Measurements from ENCODE around the gene MNAT1.

The MNAT1 gene

DNA sequence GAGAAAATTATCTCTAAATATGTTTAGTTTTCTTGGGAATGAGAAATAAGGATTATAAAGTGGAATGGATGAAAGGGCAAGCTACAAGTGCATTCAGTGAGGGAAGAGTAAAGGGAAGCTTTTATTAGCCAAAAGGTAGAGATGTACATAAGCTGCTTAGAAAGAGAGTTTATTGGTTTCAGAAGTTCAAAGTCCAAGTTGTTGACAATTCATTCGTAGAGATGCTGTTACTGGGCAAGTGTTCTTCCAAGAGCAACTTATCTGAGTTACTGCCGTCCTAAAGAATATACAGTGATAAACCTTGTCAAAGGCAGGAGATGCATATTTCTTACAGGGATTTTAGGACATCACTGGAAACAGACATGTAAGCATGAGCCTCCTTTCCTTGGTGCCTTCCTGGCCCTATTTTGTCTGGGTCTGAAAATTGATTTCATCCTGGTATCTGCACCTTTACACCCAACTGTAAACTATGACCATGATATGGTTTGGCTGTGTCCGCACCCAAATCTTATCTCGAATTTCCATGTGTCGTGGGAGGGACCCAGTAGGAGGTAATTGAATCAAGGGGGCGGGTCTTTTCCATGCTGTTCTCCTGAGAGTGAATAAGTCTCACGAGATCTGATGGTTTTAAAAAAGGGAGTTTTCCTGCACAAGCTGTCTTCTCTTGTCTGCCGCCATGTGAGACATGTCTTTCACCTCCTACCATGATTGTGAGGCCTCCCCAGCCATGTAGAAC, 199.5 kb downstream of the MNAT1 start:
- no peak overlapping the region for H3K27ac Mint-ChIP-seq
- DNase-seq (ENCODE audit: low spot score in 2 of 2) (no peak), ATAC-seq (no peak)
- H3K4me1 Mint-ChIP-seq: peaks cover 3% of the 10 kb centered on the region
- no peak overlapping the region for H3K4me3 Mint-ChIP-seq
- H3K9me3 Mint-ChIP-seq: no peaks in the 10 kb centered on the region
- no peaks in the 10 kb centered on the region for H3K36me3 Mint-ChIP-seq

DNA sequence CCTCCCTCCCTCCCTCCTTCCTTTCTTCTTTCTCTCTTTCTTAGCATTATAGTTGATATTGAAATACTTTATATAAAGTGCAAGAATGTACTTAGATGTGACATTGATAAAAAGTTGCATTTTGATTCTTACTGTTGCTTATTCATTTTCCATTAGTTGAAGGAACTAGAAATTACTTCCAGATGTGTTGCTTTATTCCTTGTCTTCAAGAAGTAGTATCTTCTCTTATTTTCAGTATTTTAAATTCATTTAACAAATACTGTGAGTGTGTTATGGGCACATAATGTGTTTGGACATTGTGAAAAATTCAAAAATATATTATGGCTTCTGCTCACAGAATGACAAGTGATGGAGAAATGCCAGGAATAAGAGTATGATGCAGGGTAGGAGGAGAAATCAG, 200.8 kb downstream of the MNAT1 start:
- no peak overlapping the region for H3K27ac Mint-ChIP-seq
- H3K9me3 Mint-ChIP-seq: no peaks in the 10 kb centered on the region
- no peak overlapping the region for H3K4me3 Mint-ChIP-seq
- no peak for ATAC-seq
- DNase-seq (ENCODE audit: low spot score in 2 of 2): no peak
- H3K36me3 Mint-ChIP-seq: no peaks in the 10 kb centered on the region
- H3K4me1 Mint-ChIP-seq: peaks cover 9% of the 10 kb centered on the region

DNA sequence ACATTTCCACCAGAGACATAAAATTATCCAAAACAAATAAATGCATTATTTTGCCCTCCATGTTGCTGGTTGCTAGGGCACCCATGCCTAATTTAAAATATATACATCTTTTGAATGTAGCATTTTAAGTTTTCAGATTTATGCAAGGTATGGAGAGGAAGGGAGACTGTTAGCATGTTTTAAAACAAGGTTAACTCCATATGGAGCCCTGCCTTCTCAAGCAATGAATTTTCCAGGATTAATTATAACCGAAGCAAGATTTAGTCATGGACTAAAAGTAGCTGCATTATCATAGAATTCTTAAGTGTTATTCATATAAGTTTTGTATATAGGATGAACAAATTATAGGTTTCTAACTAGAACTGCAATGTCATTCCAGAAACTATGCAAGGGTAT, 209.1 kb downstream of the MNAT1 start:
- H3K9me3 Mint-ChIP-seq: peaks cover 2% of the 10 kb centered on the region
- peaks cover 27% of the 10 kb centered on the region for H3K4me1 Mint-ChIP-seq
- ATAC-seq: no peak
- no peak overlapping the region for H3K27ac Mint-ChIP-seq
- no peak for DNase-seq (ENCODE audit: low spot score in 2 of 2)
- H3K36me3 Mint-ChIP-seq: peaks cover 9% of the 10 kb centered on the region
- no peak overlapping the region for H3K4me3 Mint-ChIP-seq

DNA sequence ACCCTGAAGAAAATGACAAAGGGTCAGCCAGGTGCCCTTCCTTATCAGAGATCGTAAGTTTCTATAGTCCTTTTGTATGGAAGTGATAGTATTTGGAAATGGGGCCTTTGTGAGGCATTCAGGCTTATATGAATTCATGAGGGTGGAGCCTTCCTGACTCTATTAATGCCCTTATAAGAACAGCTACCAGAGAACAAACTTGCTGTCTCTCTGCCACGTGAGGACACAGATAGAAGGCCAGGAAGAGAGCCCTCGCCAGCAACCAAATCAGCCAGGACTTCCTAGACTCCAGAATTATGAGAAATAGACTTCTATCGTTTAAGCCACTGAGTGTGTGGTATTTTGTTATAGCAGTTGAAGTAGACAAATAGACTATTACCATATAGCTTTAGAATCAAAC, 209.6 kb downstream of the MNAT1 start:
- Mint-ChIP-seq H3K36me3 (peaks cover 9% of the 10 kb centered on the region), H3K4me3 (no peak overlapping the region), H3K27ac (no peak overlapping the region), H3K4me1 (peaks cover 23% of the 10 kb centered on the region), H3K9me3 (peaks cover 2% of the 10 kb centered on the region)
- DNase-seq (ENCODE audit: low spot score in 2 of 2): no peak
- ATAC-seq: no peak

DNA sequence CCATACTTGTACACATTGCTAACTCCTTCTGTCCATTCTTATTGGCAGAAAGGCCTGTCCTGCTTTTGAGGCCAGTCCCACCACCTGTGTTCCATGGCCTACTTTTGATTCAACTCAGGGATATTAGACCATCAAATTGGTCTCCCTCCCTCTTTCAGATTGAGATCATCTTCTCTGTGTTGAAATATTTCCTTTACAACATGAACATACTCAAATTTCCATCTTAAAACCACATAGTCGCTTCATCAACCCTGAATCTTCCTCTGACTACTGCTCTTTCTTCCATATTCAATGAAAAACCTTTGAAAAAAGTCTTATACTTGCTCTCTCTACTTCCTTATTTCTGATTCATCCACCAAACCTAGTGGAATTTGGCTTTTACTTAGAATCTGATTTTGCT, 211.4 kb downstream of the MNAT1 start:
- Mint-ChIP-seq H3K4me3 (peak overlapping the region; percentile 15), H3K4me1 (peaks cover 18% of the 10 kb centered on the region), H3K36me3 (peaks cover 9% of the 10 kb centered on the region), H3K27ac (peak overlapping the region; percentile 5), H3K9me3 (peaks cover 2% of the 10 kb centered on the region)
- ATAC-seq: peak; percentile 92
- no peak for DNase-seq (ENCODE audit: low spot score in 2 of 2)

DNA sequence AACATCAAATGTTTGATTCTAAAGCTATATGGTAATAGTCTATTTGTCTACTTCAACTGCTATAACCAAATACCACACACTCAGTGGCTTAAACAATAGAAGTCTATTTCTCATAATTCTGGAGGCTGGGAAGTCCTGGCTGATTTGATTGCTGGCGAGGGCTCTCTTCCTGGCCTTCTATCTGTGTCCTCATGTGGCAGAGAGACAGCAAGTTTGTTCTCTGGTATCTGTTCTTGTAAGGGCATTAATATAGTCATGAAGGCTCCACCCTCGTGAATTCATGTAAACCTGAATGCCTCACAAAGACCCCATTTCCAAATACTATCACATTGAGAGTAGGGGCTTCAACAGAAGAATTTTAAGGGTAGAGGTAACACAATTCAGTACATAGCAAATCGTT, 212.2 kb downstream of the MNAT1 start:
- Mint-ChIP-seq H3K4me3 (peak overlapping the region; percentile 15), H3K36me3 (peaks cover 9% of the 10 kb centered on the region), H3K27ac (peak overlapping the region; percentile 5), H3K9me3 (peaks cover 2% of the 10 kb centered on the region), H3K4me1 (peaks cover 18% of the 10 kb centered on the region)
- ATAC-seq (no peak), DNase-seq (ENCODE audit: low spot score in 2 of 2) (no peak)

DNA sequence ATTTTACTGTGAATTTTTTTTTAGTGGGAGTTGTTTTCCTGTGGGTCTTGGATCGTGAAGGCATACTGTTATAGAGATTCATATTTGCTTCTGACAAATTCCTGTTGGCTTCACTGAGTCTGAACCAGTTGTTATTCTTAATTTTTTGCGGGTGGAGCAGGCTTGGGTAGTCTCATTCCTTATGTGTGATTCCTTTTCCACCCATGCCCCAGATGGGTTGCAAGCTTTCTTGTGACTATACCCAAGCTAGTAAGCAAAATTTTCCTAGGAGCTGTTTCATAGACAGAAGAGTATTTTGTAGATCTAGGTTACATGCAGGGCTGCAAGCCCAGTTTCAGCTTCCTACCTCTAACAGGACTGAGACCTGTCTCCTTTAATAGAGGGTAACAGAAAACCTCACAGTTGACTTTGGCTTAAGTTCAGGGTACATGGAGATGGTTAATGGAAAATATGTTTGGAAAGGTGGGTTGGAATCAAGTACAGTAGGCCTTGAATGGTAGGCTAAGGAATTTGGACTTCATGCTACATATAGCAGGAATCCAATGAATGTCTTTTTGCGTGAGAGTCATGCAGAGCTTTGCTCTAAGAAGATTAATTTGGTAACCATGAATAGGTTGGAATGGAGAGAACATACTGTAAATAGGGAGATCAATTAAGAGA, 217.3 kb downstream of the MNAT1 start:
- Mint-ChIP-seq H3K36me3 (no peaks in the 10 kb centered on the region), H3K27ac (no peak overlapping the region), H3K4me3 (no peak overlapping the region), H3K9me3 (peaks cover 8% of the 10 kb centered on the region), H3K4me1 (peaks cover 12% of the 10 kb centered on the region)
- no peak for DNase-seq (ENCODE audit: low spot score in 2 of 2)
- no peak for ATAC-seq

DNA sequence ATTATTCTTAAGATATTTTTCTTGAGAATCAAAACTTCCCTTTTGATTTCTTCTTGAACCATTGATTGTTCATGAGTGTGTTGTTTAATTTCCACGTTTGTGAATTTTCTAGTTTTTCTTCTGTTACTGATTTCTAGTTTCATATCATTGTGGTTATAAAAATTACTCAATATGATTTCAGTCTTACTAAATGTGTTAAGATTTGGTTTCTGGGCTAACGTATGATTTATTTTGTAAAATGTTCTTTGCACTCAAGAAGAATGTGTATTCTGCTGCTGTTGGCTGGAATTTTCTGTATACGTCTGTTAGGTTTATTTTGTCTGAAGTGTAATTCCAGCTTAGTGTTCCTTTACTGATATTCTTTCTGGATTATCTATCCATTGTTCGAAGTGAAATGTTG, 221.6 kb downstream of the MNAT1 start:
- H3K9me3 Mint-ChIP-seq: peaks cover 25% of the 10 kb centered on the region
- ATAC-seq (peak; percentile 78), DNase-seq (ENCODE audit: low spot score in 2 of 2) (no peak)
- H3K4me1 Mint-ChIP-seq: peaks cover 15% of the 10 kb centered on the region
- peaks cover 10% of the 10 kb centered on the region for H3K36me3 Mint-ChIP-seq
- H3K4me3 Mint-ChIP-seq: no peak overlapping the region
- H3K27ac Mint-ChIP-seq: peak overlapping the region; percentile 21

DNA sequence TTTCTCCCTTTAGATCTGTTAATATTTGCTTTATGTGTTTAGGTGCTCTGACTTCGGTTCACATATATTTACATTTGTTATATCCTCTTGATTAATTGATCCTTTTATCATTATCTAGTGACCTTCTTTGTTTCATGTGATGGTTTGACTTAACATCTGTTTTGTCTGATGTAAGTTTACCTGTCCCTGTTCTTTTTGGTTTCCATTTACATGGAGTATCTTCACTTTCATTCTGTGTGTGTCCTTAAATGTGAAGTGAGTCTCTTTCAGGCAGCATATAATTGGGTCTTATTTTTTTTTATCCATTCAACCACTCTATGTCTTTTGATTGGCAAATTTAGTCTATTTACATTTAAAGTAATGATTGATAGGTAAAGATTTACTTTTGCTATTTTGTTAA, 222.1 kb downstream of the MNAT1 start:
- peak overlapping the region; percentile 21 for H3K27ac Mint-ChIP-seq

DNA sequence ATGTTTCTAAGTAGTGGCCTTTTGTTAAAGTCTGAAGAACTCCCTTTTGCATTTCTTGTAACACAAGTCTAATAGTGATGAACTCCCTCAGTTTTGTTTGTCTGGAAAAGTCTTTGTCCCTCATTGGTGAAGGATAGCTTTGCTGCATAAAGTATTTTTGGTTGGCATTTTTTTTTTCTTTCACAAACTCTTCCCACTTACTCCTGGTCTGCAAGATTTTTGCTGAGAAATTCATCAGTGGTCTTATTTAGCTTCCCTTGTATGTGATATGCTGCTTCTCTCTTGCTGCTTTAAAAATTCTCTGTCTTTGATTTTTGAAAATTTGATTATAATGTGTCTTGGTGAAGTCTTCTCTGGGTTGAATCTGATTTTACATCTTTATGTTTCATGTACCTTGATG, 223.6 kb downstream of the MNAT1 start:
- peaks cover 15% of the 10 kb centered on the region for H3K4me1 Mint-ChIP-seq
- ATAC-seq (no peak), DNase-seq (ENCODE audit: low spot score in 2 of 2) (no peak)
- H3K36me3 Mint-ChIP-seq: peaks cover 10% of the 10 kb centered on the region
- no peak overlapping the region for H3K27ac Mint-ChIP-seq
- no peak overlapping the region for H3K4me3 Mint-ChIP-seq
- H3K9me3 Mint-ChIP-seq: peaks cover 25% of the 10 kb centered on the region

More for the DNA sequence above, 222.1 kb downstream of the MNAT1 start:
- DNase-seq (ENCODE audit: low spot score in 2 of 2): no peak
- ATAC-seq: no peak
- H3K4me3 Mint-ChIP-seq: no peak overlapping the region
- H3K9me3 Mint-ChIP-seq: peaks cover 25% of the 10 kb centered on the region
- H3K36me3 Mint-ChIP-seq: peaks cover 10% of the 10 kb centered on the region
- peaks cover 15% of the 10 kb centered on the region for H3K4me1 Mint-ChIP-seq

DNA sequence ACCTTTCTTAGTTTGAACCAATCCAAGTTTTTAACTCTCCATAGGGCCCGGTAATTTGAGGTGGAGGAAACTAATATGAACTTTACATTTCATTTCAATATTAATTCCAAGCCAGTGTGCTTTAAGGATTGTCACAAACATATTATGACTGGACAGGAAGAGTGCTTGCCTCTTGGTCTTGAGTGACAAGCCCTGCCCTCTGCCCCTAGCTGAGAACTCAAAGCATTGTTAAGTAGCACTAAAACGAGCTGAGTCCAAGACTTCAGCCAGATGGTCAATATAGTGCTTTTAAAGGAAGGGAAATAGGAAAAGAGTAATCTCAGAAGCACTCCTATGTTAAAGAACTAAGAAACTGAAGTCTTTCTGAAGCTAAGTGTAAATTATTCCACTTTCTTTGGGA, 229.2 kb downstream of the MNAT1 start:
- ATAC-seq: no peak
- H3K4me1 Mint-ChIP-seq: peaks cover 11% of the 10 kb centered on the region
- H3K9me3 Mint-ChIP-seq: peaks cover 10% of the 10 kb centered on the region
- DNase-seq (ENCODE audit: low spot score in 2 of 2): no peak
- H3K36me3 Mint-ChIP-seq: peaks cover 1% of the 10 kb centered on the region
- no peak overlapping the region for H3K4me3 Mint-ChIP-seq
- H3K27ac Mint-ChIP-seq: no peak overlapping the region

DNA sequence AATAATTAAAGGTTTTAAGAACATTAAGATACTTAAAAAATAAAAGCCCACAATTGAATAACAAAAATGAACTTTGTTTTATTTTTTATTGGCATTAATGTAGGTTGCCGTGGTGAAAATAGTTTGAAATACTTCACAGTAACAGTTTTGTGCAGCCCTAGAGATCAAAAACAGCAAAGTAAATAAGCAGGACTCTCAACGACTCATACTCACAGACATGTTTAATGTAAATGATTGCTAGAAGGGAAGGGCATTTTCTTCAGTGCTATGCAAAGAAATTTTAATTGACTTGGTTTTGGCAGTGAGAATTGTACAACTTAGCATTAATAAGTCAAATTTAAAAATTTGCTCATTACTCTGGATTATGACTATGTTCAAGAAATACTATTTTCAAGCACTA, 230.3 kb downstream of the MNAT1 start:
- H3K36me3 Mint-ChIP-seq: no peaks in the 10 kb centered on the region
- no peak for ATAC-seq
- peaks cover 5% of the 10 kb centered on the region for H3K9me3 Mint-ChIP-seq
- H3K4me3 Mint-ChIP-seq: no peak overlapping the region
- H3K4me1 Mint-ChIP-seq: peaks cover 11% of the 10 kb centered on the region
- no peak overlapping the region for H3K27ac Mint-ChIP-seq
- DNase-seq (ENCODE audit: low spot score in 2 of 2): no peak

DNA sequence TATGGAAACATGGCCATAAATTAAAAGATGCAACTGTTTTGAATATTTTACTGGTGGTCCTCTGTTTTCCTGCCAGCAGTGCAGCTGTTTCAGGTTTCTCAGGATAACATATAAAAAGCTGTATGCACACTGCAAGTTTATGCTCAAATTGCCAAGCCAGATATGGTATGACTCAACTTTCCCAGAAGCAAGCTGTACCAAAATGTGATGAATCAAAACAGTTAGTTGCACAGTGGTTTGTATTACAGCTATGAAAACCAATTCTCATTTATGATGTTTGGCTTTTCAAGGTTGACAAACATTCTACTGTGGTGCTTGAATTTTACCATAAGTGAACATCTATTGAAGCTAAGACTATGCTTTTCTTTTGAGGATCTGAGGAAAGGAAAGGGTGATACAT, 230.8 kb downstream of the MNAT1 start:
- no peaks in the 10 kb centered on the region for H3K36me3 Mint-ChIP-seq
- H3K9me3 Mint-ChIP-seq: peaks cover under 1% of the 10 kb centered on the region
- H3K4me3 Mint-ChIP-seq: no peak overlapping the region
- peak; percentile 99 for ATAC-seq
- H3K4me1 Mint-ChIP-seq: peaks cover 11% of the 10 kb centered on the region
- no peak for DNase-seq (ENCODE audit: low spot score in 2 of 2)
- H3K27ac Mint-ChIP-seq: no peak overlapping the region

DNA sequence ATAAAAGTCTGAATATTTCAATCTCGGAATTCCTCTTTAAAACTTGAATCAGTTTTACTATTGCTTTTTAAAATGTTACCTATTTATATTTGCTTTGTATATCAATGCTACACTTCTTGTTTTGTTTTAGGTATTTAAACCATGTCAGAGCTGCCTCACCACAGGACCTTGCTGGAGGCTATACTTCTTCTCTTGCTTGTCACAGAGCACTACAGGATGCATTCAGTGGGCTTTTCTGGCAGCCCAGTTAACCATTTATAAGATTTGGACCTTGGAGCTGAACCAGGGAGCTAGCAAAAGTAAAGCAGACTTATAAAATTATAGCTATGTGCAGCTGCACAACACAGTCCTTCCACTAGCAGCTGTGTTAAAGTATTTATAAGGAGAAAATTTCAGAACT, 233.5 kb downstream of the MNAT1 start:
- H3K36me3 Mint-ChIP-seq: peaks cover 2% of the 10 kb centered on the region
- no peak overlapping the region for H3K4me3 Mint-ChIP-seq
- ATAC-seq: no peak
- peaks cover 11% of the 10 kb centered on the region for H3K4me1 Mint-ChIP-seq
- DNase-seq (ENCODE audit: low spot score in 2 of 2): no peak
- H3K27ac Mint-ChIP-seq: no peak overlapping the region
- H3K9me3 Mint-ChIP-seq: no peaks in the 10 kb centered on the region

DNA sequence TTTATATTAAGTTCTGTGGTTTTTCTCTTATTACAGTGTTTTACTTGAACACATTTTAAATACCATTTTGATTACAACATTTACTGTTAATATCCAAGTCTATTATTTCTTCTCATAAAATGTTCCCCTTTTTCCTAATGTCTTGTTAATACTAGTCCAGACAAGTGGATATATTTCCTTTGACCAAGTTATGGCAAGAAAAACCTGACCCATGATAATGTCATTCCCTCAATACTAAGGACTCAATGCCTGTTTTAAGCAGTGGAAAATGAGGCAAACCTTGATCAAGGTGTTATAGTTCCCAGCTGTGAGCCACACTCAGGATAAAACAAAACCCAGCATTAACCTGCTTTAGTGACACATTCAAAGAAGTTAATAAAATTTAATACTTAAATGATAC, 234.1 kb downstream of the MNAT1 start:
- Mint-ChIP-seq H3K27ac (no peak overlapping the region), H3K36me3 (peaks cover 6% of the 10 kb centered on the region), H3K4me1 (peaks cover 11% of the 10 kb centered on the region), H3K9me3 (no peaks in the 10 kb centered on the region), H3K4me3 (no peak overlapping the region)
- no peak for ATAC-seq
- no peak for DNase-seq (ENCODE audit: low spot score in 2 of 2)

DNA sequence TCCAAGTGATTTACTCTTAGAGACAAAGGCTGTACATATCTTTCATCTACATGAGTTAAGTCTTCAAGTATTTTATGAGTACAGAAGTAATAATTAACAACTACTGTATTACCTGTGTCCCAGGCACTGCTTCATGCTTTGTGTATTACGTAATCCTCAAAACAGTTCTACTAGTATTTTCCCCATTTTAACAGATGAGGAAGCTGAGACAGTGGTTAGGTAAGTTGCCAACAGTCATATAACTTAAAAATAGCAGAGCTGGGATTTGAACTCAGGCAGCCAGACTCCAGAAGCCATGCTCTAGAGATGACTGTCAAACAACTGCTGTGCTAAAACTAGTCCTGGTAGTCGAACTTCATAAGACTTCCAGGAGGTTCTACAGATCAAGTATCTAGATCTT, 235.6 kb downstream of the MNAT1 start:
- no peak overlapping the region for H3K27ac Mint-ChIP-seq
- no peak overlapping the region for H3K4me3 Mint-ChIP-seq
- no peak for ATAC-seq
- H3K4me1 Mint-ChIP-seq: peaks cover 11% of the 10 kb centered on the region
- H3K9me3 Mint-ChIP-seq: no peaks in the 10 kb centered on the region
- peaks cover 13% of the 10 kb centered on the region for H3K36me3 Mint-ChIP-seq
- DNase-seq (ENCODE audit: low spot score in 2 of 2): no peak
